Measurements from ENCODE around the gene ZNF827.

The ZNF827 gene

DNA sequence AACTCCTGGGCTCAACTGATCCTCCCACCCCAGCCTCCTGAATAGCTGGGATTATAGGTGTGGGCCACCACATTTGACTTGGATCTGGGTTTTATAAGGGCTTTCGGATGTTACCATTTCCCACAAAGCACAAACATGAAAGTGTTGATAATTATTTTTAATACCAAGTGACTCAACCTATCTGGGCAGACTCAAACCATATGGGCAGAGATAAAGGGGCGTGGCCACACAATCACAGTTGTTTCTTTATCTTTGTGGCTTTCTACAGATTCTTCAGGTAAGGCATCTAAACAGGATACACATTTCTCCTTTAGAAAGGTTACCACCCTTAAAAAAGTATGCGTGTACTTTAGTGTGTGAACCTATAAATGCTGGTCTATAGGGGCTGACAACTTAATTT, 122.5 kb downstream of the ZNF827 start:
- TF ChIP-seq, protein P1, sequence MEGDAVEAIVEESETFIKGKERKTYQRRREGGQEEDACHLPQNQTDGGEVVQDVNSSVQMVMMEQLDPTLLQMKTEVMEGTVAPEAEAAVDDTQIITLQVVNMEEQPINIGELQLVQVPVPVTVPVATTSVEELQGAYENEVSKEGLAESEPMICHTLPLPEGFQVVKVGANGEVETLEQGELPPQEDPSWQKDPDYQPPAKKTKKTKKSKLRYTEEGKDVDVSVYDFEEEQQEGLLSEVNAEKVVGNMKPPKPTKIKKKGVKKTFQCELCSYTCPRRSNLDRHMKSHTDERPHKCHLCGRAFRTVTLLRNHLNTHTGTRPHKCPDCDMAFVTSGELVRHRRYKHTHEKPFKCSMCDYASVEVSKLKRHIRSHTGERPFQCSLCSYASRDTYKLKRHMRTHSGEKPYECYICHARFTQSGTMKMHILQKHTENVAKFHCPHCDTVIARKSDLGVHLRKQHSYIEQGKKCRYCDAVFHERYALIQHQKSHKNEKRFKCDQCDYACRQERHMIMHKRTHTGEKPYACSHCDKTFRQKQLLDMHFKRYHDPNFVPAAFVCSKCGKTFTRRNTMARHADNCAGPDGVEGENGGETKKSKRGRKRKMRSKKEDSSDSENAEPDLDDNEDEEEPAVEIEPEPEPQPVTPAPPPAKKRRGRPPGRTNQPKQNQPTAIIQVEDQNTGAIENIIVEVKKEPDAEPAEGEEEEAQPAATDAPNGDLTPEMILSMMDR (IDR thresholded peaks at IDR 0.05; ENCODE audit: insufficient read depth, low read length, missing control alignments) = no peak
- CTCF ChIA-PET = interaction anchor here (1.2 kb wide), 1 partner anchor 24 kb away, joined by 3 read pairs; no protein-coding TSS in a partner anchor
- H3K4me3 ChIP-seq (ENCODE audit: low read depth, low read length) = no peak overlapping the region
- no peak for DNase-seq (ENCODE audit: low read depth, low spot score)
- POLR2A ChIA-PET = no interaction called here

DNA sequence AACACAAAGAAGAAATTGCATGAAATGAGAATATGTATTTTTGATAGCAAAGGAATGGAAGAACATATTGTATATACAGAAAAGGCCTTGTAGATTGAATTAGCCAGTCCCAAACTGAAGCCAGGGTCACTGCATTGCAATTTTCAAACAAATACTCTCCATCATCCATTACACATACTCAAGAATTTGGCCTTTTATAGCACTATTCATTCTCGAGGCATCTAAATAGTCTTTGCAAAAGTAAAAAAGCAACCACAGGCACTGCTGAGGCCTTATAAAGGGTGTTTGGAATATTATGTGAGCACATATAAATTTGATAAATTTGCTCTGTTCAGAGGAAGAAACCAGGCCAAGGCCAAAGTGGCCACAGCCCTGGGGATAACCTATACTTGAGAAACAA, 123.0 kb downstream of the ZNF827 start:
- CTCF ChIA-PET = no interaction called here
- peak; percentile 59 for DNase-seq (ENCODE audit: low read depth, low spot score)
- TF ChIP-seq, protein P1 (IDR thresholded peaks at IDR 0.05; ENCODE audit: insufficient read depth, low read length, missing control alignments) = no peak
- no peak overlapping the region for H3K4me3 ChIP-seq (ENCODE audit: low read depth, low read length)
- POLR2A ChIA-PET = no interaction called here

DNA sequence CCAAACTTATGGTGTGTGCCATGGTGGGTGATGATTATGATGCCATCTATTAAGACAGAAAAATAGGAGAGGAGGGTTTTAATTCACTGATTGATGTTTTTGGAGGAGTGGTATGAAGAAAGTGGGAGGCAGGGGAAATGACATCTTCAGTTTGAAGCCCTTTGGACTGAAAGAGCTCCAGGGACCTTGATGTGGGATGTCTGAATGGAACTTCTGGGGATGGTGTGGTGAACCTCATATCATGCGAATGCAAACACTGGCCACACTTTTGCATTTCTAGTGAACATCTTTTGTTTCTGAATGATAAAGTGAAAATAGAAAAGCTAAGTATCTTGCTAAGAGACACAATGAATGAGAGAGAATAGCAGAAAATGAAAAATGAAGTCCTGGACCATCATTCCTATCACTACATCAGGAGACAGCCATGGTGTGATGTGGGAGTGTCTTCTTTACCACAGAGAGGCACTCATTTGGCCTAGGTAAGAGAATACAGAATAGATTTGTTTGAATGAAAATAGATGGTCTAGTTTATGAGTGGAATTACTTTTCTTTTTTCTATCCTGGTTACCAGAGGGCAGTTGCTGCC, 123.5 kb downstream of the ZNF827 start:
- TF ChIP-seq, protein P1 (IDR thresholded peaks at IDR 0.05; ENCODE audit: insufficient read depth, low read length, missing control alignments) = no peak
- CTCF ChIA-PET = no interaction called here
- POLR2A ChIA-PET = no interaction called here
- no peak for DNase-seq (ENCODE audit: low read depth, low spot score)
- H3K4me3 ChIP-seq (ENCODE audit: low read depth, low read length) = no peak overlapping the region

DNA sequence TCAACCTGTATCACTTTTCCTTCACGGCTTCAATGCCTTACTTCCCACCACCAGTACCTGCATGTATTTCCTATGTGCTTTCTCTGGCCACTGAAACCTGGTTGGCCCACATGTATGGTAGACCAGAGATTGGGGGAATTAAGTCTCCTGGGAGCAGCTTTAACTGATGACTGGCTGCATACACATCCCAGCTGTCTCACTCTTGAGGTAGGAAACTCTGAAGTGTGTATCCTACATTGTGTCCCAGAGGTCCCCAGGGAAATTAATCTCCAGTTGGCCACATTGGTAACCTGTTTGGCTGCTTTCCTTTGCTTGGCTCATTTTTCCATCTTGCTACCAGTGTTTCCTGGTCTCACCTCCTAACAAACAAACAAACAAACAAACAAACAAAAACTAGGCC, 124.4 kb downstream of the ZNF827 start:
- H3K4me3 ChIP-seq (ENCODE audit: low read depth, low read length) = no peak overlapping the region
- ChIA-PET POLR2A (no interaction called here), CTCF (no interaction called here)
- no peak for DNase-seq (ENCODE audit: low read depth, low spot score)
- TF ChIP-seq, protein P1 (IDR thresholded peaks at IDR 0.05; ENCODE audit: insufficient read depth, low read length, missing control alignments) = no peak

- CTCF ChIA-PET = no interaction called here
These were observed 125.7 kb downstream of the ZNF827 start for GRCh38 chr4:145812919-145813318.

DNA sequence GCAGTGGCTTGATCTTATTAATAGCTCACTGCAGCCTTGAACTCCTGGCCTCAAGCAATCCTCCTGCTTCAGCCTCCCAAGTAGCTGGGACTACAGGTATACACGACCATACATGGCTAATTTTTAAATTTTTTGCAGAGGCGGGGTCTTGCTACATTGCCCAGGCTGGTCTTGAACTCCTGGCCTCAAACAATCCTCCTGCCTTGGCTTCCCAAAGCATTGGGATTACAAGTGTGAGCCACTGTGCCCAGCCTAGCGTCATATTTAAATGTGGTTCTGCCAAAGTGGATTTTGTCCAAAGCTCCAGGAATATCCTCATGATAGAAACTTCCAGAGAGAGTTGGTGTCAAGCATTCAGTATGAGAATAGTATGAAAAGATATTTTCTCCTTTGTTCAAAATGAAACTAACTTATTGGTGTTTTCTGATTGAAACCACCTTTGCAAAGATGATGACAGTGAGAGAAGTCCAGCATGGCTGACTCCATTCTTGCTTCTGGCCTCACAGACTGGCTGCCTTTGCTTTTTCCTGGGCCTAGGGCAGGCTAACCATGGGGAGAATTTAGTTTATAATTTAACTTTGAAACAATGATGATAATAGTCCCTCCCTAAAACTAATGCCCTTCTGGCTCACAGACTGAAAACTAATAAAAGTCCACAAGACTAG, 129.6 kb downstream of the ZNF827 start:
- CTCF ChIA-PET = interaction anchor here (1.0 kb wide), 1 partner anchor 8 kb away, joined by 4 read pairs; no protein-coding TSS in a partner anchor
- no peak overlapping the region for H3K4me3 ChIP-seq (ENCODE audit: low read depth, low read length)
- no peak for DNase-seq (ENCODE audit: low read depth, low spot score)
- TF ChIP-seq, protein P1 (IDR thresholded peaks at IDR 0.05; ENCODE audit: insufficient read depth, low read length, missing control alignments) = no peak
- POLR2A ChIA-PET = interaction anchor here (1.1 to 1.2 kb wide), 2 partner anchors 22 to 130 kb away, joined by 3 read pairs; partner anchors contain the start of gene ZNF827

More at GRCh38 chr4:145812919-145813318, 125.7 kb downstream of the ZNF827 start:
- TF ChIP-seq, protein P1 (IDR thresholded peaks at IDR 0.05; ENCODE audit: insufficient read depth, low read length, missing control alignments) = no peak
- POLR2A ChIA-PET = no interaction called here
- no peak overlapping the region for H3K4me3 ChIP-seq (ENCODE audit: low read depth, low read length)
- no peak for DNase-seq (ENCODE audit: low read depth, low spot score)

Data from AG04449 (cell line).